ENCODE measurements around the gene CXCL1. TPM values are rescaled to one million over a fixed set of nuclear protein-coding genes. Genes with fewer than 3 reads are reported as not detected.
"Not testable (repeated sequence)": the region's sequence is repeated elsewhere in the genome, so short reads cannot be mapped to it uniquely, and the experiment has no call there.

CXCL1 gene
- total RNA-seq, 1 donor from 2014 or later = not detected

DNA sequence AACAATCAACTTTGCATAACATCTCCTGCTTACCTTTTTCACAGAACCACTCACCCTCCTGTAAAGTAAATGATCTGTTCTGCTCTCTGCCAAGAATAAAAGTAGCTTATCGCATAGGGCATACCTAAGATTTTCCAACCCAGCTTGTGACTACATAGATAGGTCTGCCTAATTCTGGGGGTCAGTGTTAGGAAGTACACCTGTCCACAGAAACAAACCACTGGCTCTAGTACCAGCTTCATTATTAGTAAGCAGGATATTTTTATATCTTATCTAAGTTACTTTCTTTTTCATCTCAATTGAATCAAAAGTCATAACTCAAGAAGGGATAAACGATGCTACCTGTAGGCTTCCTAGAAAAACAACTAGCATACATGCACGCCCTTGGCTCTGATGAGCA lies 23.8 kb downstream of the CXCL1 start:
- no peaks in the 10 kb centered on the region for H3K9me3 Mint-ChIP-seq
- no peak overlapping the region for H3K27ac Mint-ChIP-seq (ENCODE audit: unreplicated experiment)
- H3K27me3 Mint-ChIP-seq (ENCODE audit: low read depth) = no peaks in the 10 kb centered on the region
- TF ChIP-seq, protein P1, sequence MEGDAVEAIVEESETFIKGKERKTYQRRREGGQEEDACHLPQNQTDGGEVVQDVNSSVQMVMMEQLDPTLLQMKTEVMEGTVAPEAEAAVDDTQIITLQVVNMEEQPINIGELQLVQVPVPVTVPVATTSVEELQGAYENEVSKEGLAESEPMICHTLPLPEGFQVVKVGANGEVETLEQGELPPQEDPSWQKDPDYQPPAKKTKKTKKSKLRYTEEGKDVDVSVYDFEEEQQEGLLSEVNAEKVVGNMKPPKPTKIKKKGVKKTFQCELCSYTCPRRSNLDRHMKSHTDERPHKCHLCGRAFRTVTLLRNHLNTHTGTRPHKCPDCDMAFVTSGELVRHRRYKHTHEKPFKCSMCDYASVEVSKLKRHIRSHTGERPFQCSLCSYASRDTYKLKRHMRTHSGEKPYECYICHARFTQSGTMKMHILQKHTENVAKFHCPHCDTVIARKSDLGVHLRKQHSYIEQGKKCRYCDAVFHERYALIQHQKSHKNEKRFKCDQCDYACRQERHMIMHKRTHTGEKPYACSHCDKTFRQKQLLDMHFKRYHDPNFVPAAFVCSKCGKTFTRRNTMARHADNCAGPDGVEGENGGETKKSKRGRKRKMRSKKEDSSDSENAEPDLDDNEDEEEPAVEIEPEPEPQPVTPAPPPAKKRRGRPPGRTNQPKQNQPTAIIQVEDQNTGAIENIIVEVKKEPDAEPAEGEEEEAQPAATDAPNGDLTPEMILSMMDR (conservative IDR thresholded peaks at IDR 0.05) = no peak
- H3K4me1 Mint-ChIP-seq = no peaks in the 10 kb centered on the region
- H3K4me3 Mint-ChIP-seq = no peak overlapping the region
- DNase-seq (ENCODE audit: low read depth, low spot score) = no peak
- no peaks in the 10 kb centered on the region for H3K36me3 Mint-ChIP-seq (ENCODE audit: low read depth)

DNA sequence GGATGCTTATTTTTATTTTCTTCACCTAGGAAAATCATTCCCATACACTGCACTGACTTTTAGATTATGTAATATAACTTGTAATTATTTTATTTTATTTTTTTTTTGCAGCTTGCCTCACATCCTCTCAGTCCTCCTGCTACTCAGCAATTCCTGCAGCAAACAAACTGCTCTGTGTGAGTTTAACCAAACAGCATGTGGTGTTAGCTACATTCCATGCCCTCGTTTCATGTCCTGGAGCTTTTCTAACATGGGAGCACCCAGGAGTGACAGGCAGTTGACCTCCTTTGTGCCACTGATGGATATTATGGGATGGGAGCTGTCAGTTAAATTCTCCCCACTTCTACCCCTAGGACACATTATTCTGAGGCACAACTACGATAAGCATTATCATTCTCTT lies 24.8 kb downstream of the CXCL1 start:
- TF ChIP-seq, protein P1 (conservative IDR thresholded peaks at IDR 0.05) = no peak
- no peaks in the 10 kb centered on the region for H3K27me3 Mint-ChIP-seq (ENCODE audit: low read depth)
- no peak for DNase-seq (ENCODE audit: low read depth, low spot score)
- H3K4me1 Mint-ChIP-seq = no peaks in the 10 kb centered on the region
- H3K36me3 Mint-ChIP-seq (ENCODE audit: low read depth) = no peaks in the 10 kb centered on the region
- H3K27ac Mint-ChIP-seq (ENCODE audit: unreplicated experiment) = no peak overlapping the region
- no peaks in the 10 kb centered on the region for H3K9me3 Mint-ChIP-seq
- no peak overlapping the region for H3K4me3 Mint-ChIP-seq

- H3K4me3 Mint-ChIP-seq = no peak overlapping the region
- no peak for DNase-seq (ENCODE audit: low read depth, low spot score)
- no peaks in the 10 kb centered on the region for H3K9me3 Mint-ChIP-seq
- H3K27me3 Mint-ChIP-seq (ENCODE audit: low read depth) = no peaks in the 10 kb centered on the region
- H3K27ac Mint-ChIP-seq (ENCODE audit: unreplicated experiment) = no peak overlapping the region
- no peaks in the 10 kb centered on the region for H3K4me1 Mint-ChIP-seq
- no peaks in the 10 kb centered on the region for H3K36me3 Mint-ChIP-seq (ENCODE audit: low read depth)
- TF ChIP-seq, protein P1 (conservative IDR thresholded peaks at IDR 0.05) = no peak
Observed at GRCh38 chr4:73895201-73896175, 26.3 kb downstream of the CXCL1 start.

- Mint-ChIP-seq H3K27ac (ENCODE audit: unreplicated experiment) (no peak overlapping the region), H3K27me3 (ENCODE audit: low read depth) (no peaks in the 10 kb centered on the region), H3K4me1 (no peaks in the 10 kb centered on the region), H3K9me3 (no peaks in the 10 kb centered on the region), H3K4me3 (no peak overlapping the region), H3K36me3 (ENCODE audit: low read depth) (no peaks in the 10 kb centered on the region)
- TF ChIP-seq, protein P1 (conservative IDR thresholded peaks at IDR 0.05) = no peak
- DNase-seq (ENCODE audit: low read depth, low spot score) = no peak
Observed at GRCh38 chr4:73896416-73896815, 27.2 kb downstream of the CXCL1 start.

GRCh38 chr4:73897380-73898136 lies 28.4 kb downstream of the CXCL1 start:
- no peak for DNase-seq (ENCODE audit: low read depth, low spot score)
- Mint-ChIP-seq H3K27ac (ENCODE audit: unreplicated experiment) (no peak overlapping the region), H3K4me3 (no peak overlapping the region), H3K9me3 (no peaks in the 10 kb centered on the region), H3K4me1 (no peaks in the 10 kb centered on the region), H3K27me3 (ENCODE audit: low read depth) (no peaks in the 10 kb centered on the region), H3K36me3 (ENCODE audit: low read depth) (no peaks in the 10 kb centered on the region)
- TF ChIP-seq, protein P1 (conservative IDR thresholded peaks at IDR 0.05) = no peak

GRCh38 chr4:73899338-73899737 lies 30.1 kb downstream of the CXCL1 start:
- DNase-seq (ENCODE audit: low read depth, low spot score); H3K27me3 Mint-ChIP-seq (ENCODE audit: low read depth); H3K27ac Mint-ChIP-seq (ENCODE audit: unreplicated experiment); H3K4me1 Mint-ChIP-seq; H3K36me3 Mint-ChIP-seq (ENCODE audit: low read depth); H3K4me3 Mint-ChIP-seq; H3K9me3 Mint-ChIP-seq: not testable (repeated sequence)

All from neural crest cell (in vitro differentiated cells).